GM12874 (cell line): Measurements from ENCODE around the gene PPP2R2B.
A peak's percentile ranks its signal among the peaks of the same experiment; 100 is the strongest.

ENCODE experiments used
- CTCF ChIP-seq: IDR thresholded peaks from 2 replicates; pipeline ENCODE4 v1.5.1; 2011; ENCODE audit warnings: low read depth, mild to moderate bottlenecking, control low read depth, low read length, moderate library complexity; ENCODE audit not compliant: insufficient read depth

The PPP2R2B gene

GRCh38 chr5:146623009-146623408, 255.5 kb downstream of the PPP2R2B start:
- no peak for TF ChIP-seq CTCF

- peak; percentile 22; the same call in 1 of the 2 replicates for TF ChIP-seq CTCF
Observed at GRCh38 chr5:146622391-146622790, 256.2 kb downstream of the PPP2R2B start.

- TF ChIP-seq CTCF = no peak
Observed at GRCh38 chr5:146620669-146621051, 257.9 kb downstream of the PPP2R2B start.

GRCh38 chr5:146620031-146620668, 258.4 kb downstream of the PPP2R2B start:
- no peak for TF ChIP-seq CTCF

- no peak for TF ChIP-seq CTCF
Observed at GRCh38 chr5:146618434-146618833, 260.1 kb downstream of the PPP2R2B start.

- TF ChIP-seq CTCF = no peak
Observed at GRCh38 chr5:146607659-146608332, 270.8 kb downstream of the PPP2R2B start.

GRCh38 chr5:146606893-146607292, 271.7 kb downstream of the PPP2R2B start:
- no peak for TF ChIP-seq CTCF
